IMR-90 (cell line): ENCODE data around the gene NXPH4. TPM values are rescaled to one million over a fixed set of nuclear protein-coding genes. Genes with fewer than 3 reads are reported as not detected.

Experiments used
- ATAC-seq: fragments of 200-7000 bp; cut with Tn5 transposase; 2 replicates; pipeline ENCODE4 v1.9.1; 2020; ENCODE audit warnings: low read depth, mild to moderate bottlenecking, moderate library complexity
- BruUV-seq: library from RNA; stranded (reverse); fragments of 400-500 nt; replicated peaks from 2 replicates; lab custom pipeline; 2021; lab: Mats Ljungman, UMichigan
- CTCF ChIA-PET: fragments of 300-600 bp; formaldehyde crosslinking; extraction: SDS; loops from one replicate; lab custom pipeline; 2021; ENCODE audit warnings: antibody characterized with exemption; lab: Yijun Ruan, JAX
- POLR2A ChIA-PET: fragments of 300-600 bp; sonication (Branson Sonifier 250); formaldehyde crosslinking; loops from one replicate; lab custom pipeline; 2022; ENCODE audit warnings: antibody characterized with exemption; ENCODE audit not compliant: unreplicated experiment; lab: Charles Lee
- DNase-seq: peaks from one replicate; pipeline ENCODE4 v3.0.0; 2013
- H2AFZ ChIP-seq: replicated peaks from 2 replicates; pipeline ENCODE3; 2013; ENCODE audit warnings: low read length, mild to moderate bottlenecking; ENCODE audit not compliant: poor library complexity
- H2AK5ac ChIP-seq: 2 replicates; pipeline ENCODE4 v1.6.1; 2013; ENCODE audit warnings: low read depth, low read length, inconsistent platforms
- H2AK9ac ChIP-seq: replicated peaks from 2 replicates; pipeline ENCODE3; 2013; ENCODE audit warnings: mild to moderate bottlenecking, low read depth, low read length, moderate library complexity; ENCODE audit not compliant: poor library complexity
- H2BK120ac ChIP-seq: 2 replicates; pipeline ENCODE4 v1.6.1; 2013; ENCODE audit warnings: low read depth, low read length, inconsistent platforms
- H2BK15ac ChIP-seq: 3 replicates; pipeline ENCODE4 v1.6.1; 2013; ENCODE audit warnings: low read depth, low read length, inconsistent platforms
- H2BK20ac ChIP-seq: 2 replicates; pipeline ENCODE4 v1.6.1; 2013; ENCODE audit warnings: low read depth, mild to moderate bottlenecking, inconsistent platforms, low read length, moderate library complexity
- H2BK5ac ChIP-seq: 2 replicates; pipeline ENCODE4 v1.6.1; 2013; ENCODE audit warnings: mild to moderate bottlenecking, low read depth, low read length, inconsistent platforms; ENCODE audit not compliant: poor library complexity, severe bottlenecking
- H3K14ac ChIP-seq: replicated peaks from 2 replicates; pipeline ENCODE4 v1.6.1; 2013; ENCODE audit warnings: low read depth, low read length, inconsistent platforms
- H3K18ac ChIP-seq: 2 replicates; pipeline ENCODE4 v1.6.1; 2013; ENCODE audit warnings: low read depth, low read length, control low read depth
- H3K23ac ChIP-seq: 2 replicates; pipeline ENCODE4 v1.6.1; 2013; ENCODE audit warnings: low read depth, low read length, inconsistent platforms
- H3K27ac ChIP-seq: 2 replicates; pipeline ENCODE4 v1.5.1; 2013; ENCODE audit warnings: mild to moderate bottlenecking, control low read depth, low read length; ENCODE audit not compliant: insufficient read depth
- H3K27me3 ChIP-seq: 2 replicates; pipeline ENCODE4 v1.6.1; 2013; ENCODE audit warnings: low read length; ENCODE audit not compliant: control insufficient read depth, insufficient read depth
- H3K36me3 ChIP-seq: 2 replicates; pipeline ENCODE4 v1.6.1; 2013; ENCODE audit warnings: low read length, mixed read lengths; ENCODE audit not compliant: control insufficient read depth, insufficient read depth
- H3K4ac ChIP-seq: 2 replicates; pipeline ENCODE4 v1.6.1; 2013; ENCODE audit warnings: low read depth, low read length, inconsistent platforms
- H3K4me1 ChIP-seq: 2 replicates; pipeline ENCODE4 v1.6.1; 2013; ENCODE audit warnings: low read length, mixed read lengths; ENCODE audit not compliant: control insufficient read depth, insufficient read depth
- H3K4me2 ChIP-seq: 2 replicates; pipeline ENCODE4 v1.6.1; 2013; ENCODE audit warnings: low read depth, mild to moderate bottlenecking, control low read depth, low read length, moderate library complexity
- H3K4me3 ChIP-seq: 2 replicates; pipeline ENCODE4 v1.5.1; 2013; ENCODE audit warnings: low read depth, mild to moderate bottlenecking, control low read depth, low read length, moderate library complexity; ENCODE audit not compliant: insufficient read depth
- H3K56ac ChIP-seq: 2 replicates; pipeline ENCODE4 v1.6.1; 2013; ENCODE audit warnings: low read length, inconsistent platforms; ENCODE audit not compliant: insufficient read depth; ENCODE audit errors: extremely low read depth
- H3K79me1 ChIP-seq, 2 experiments: 2 replicates each; pipeline ENCODE4 v1.6.1; 2013; ENCODE audit warnings: low read length in 2 of 2, inconsistent platforms in 1 of 2, low read depth in 1 of 2
- H3K9ac ChIP-seq: 2 replicates; pipeline ENCODE4 v1.6.1; 2013; ENCODE audit warnings: low read depth, low read length, control low read depth
- H3K9me1 ChIP-seq: 2 replicates; pipeline ENCODE4 v1.6.1; 2013; ENCODE audit warnings: low read length, inconsistent platforms; ENCODE audit not compliant: insufficient read depth
- H3K9me3 ChIP-seq: 2 replicates; pipeline ENCODE4 v1.6.1; 2013; ENCODE audit warnings: low read length; ENCODE audit not compliant: control insufficient read depth, insufficient read depth
- H4K20me1 ChIP-seq: 2 replicates; pipeline ENCODE4 v1.6.1; 2013; ENCODE audit warnings: low read length, inconsistent platforms; ENCODE audit not compliant: insufficient read depth
- H4K5ac ChIP-seq: 2 replicates; pipeline ENCODE4 v1.6.1; 2013; ENCODE audit warnings: mild to moderate bottlenecking, low read depth, low read length, control low read depth
- H4K8ac ChIP-seq, 2 experiments: 2 replicates each; pipeline ENCODE4 v1.6.1; 2013; ENCODE audit warnings: low read depth in 2 of 2, low read length in 2 of 2, control low read depth in 1 of 2, inconsistent platforms in 1 of 2
- H4K91ac ChIP-seq: 2 replicates; pipeline ENCODE4 v1.6.1; 2013; ENCODE audit warnings: low read depth, low read length, inconsistent platforms; ENCODE audit not compliant: insufficient read depth
- BHLHE40 ChIP-seq: fragments of 150-350 bp; IDR thresholded peaks from 2 replicates; pipeline ENCODE4 v1.6.1; 2016; ENCODE audit warnings: mild to moderate bottlenecking, low read depth, low read length
- CHD1 ChIP-seq: IDR thresholded peaks from 2 replicates; pipeline ENCODE4 v1.6.1; 2012; ENCODE audit warnings: low read depth, low read length, improper control_type of control experiment
- ELK1 ChIP-seq: fragments of 150-350 bp; IDR thresholded peaks from 2 replicates; pipeline ENCODE4 v1.6.1; 2016; ENCODE audit warnings: low read depth, mild to moderate bottlenecking, low read length, moderate library complexity, borderline replicate concordance
- MAZ ChIP-seq: IDR thresholded peaks from 2 replicates; pipeline ENCODE4 v1.6.1; 2012; ENCODE audit warnings: low read depth, mild to moderate bottlenecking, low read length, improper control_type of control experiment, moderate library complexity, borderline replicate concordance
- MXI1 ChIP-seq: IDR thresholded peaks from 2 replicates; pipeline ENCODE4 v1.6.1; 2012; ENCODE audit warnings: low read depth, mild to moderate bottlenecking, low read length, moderate library complexity, borderline replicate concordance
- POLR2A ChIP-seq: IDR thresholded peaks from 2 replicates; pipeline ENCODE4 v1.6.1; 2012; ENCODE audit warnings: mild to moderate bottlenecking, low read depth, low read length
- RAD21 ChIP-seq: IDR thresholded peaks from 2 replicates; pipeline ENCODE4 v1.6.1; 2012; ENCODE audit warnings: low read length, improper control_type of control experiment
- SMC3 ChIP-seq: fragments of 150-350 bp; IDR thresholded peaks from 2 replicates; pipeline ENCODE4 v1.6.1; 2016; ENCODE audit warnings: low read depth, mild to moderate bottlenecking, antibody characterized with exemption, low read length, moderate library complexity
- WGBS, 2 experiments: methylation state at CpG; one replicate each; pipeline versions ENCODE4 v1.1.5 to v1.1.7; 2013; ENCODE audit warnings: missing lambda C conversion rate in 2 of 2; ENCODE audit not compliant: insufficient read length in 1 of 2; ENCODE audit errors: extremely low coverage in 2 of 2; 5-methylcytosine and 5-hydroxymethylcytosine counted together
- dilution Hi-C: fragments of 300-500 bp; cut with HindIII; formaldehyde crosslinking; loops from one replicate; pipeline ENCODE4 v1.14.3; 2018; ENCODE audit warnings: low sequenced_read_pairs; ENCODE audit not compliant: unreplicated experiment
- in situ Hi-C: fragments of 300-500 bp; cut with MboI; formaldehyde crosslinking; loops from 3 replicates; pipeline ENCODE4 v1.14.3; 2019; ENCODE audit warnings: low sequenced_read_pairs, inconsistent platforms, mixed read lengths
- intact Hi-C: fragments of 100-400 bp; cut with micrococcal nuclease; formaldehyde crosslinking; loops from 2 replicates; pipeline ENCODE4 v1.10.0; 2022
- polyA plus RNA-seq, 3 experiments: library from polyadenylated mRNA; depleted of rRNA; stranded (reverse); fragments of >200 nt; gene quantifications; 2 replicates each; pipeline ENCODE4 v1.2.3, GENCODE V29; 2012; ENCODE audit warnings: low replicate concordance in 1 of 3
- total RNA-seq: library from RNA; depleted of rRNA; stranded (reverse); fragments of >200 nt; gene quantifications from 2 replicates; pipeline ENCODE4 v1.2.3, GENCODE V29; 2012

The NXPH4 gene
- total and polyA plus RNA-seq, 2 of the 4 experiments (the other 2 are of a cell fraction): 0.36 to 3.8 TPM

GRCh38 chr12:57208631-57209282 is 7.8 kb upstream of the NXPH4 start:
- Histone ChIP-seq H4K91ac (no peak overlapping the region), H2AFZ (peak overlapping the region; percentile 21), H3K9me1 (no peaks in the 10 kb centered on the region), H3K4me2 (no peak overlapping the region), H3K4ac (no peak overlapping the region), H3K18ac (no peak overlapping the region), H2AK9ac (no peak overlapping the region), H4K8ac (no peak overlapping the region), H2BK5ac (no peak overlapping the region), H3K9ac (no peak overlapping the region), H2BK15ac (no peak overlapping the region), H4K20me1 (peaks cover 35% of the 10 kb centered on the region), H2BK120ac (no peak overlapping the region), H3K36me3 (peaks cover 93% of the 10 kb centered on the region), H3K27me3 (no peaks in the 10 kb centered on the region), H3K4me1 (0 out of 2 replicates have a peak, but pooled peaks cover 2% of the 10 kb centered on the region), H3K56ac (no peak overlapping the region), H2BK20ac (no peak overlapping the region), H4K5ac (no peak overlapping the region), H3K23ac (no peak overlapping the region), H3K14ac (no peak overlapping the region), H3K9me3 (no peaks in the 10 kb centered on the region), H2AK5ac (no peak overlapping the region), H3K4me3 (no peak overlapping the region), H3K27ac (no peak overlapping the region), H3K79me1 (peaks cover 2 to 11% of the 10 kb centered on the region in 2 experiments; a peak in 2 of 4 replicates)
- BruUV-seq: no TSS peak
- DNase-seq (no peak), ATAC-seq (no peak)
- POLR2A ChIA-PET: no interaction called here
- CTCF ChIA-PET: no interaction called here
- TF ChIP-seq ELK1: no peak
- no peak for TF ChIP-seq SMC3
- no peak for TF ChIP-seq MXI1
- TF ChIP-seq MAZ: no peak
- TF ChIP-seq BHLHE40: no peak
- TF ChIP-seq CHD1: no peak
- no peak for TF ChIP-seq RAD21
- TF ChIP-seq POLR2A: no peak
- in situ Hi-C loops (no loop called here), intact Hi-C loops (no loop called here), dilution Hi-C loops (no loop called here)
- 90% methylated on average over 16 of the region's 22 CpGs; no CpG with 5 or more reads in 1 of the 2 experiments for WGBS, 2 experiments
